DMS153 treated with DMSO at 0.1 percent for 48 hours (cell line): ENCODE results near the gene MAP1LC3C.

Source experiments
- DNase-seq: peaks from one replicate; lab custom pipeline; 2025; ENCODE audit not compliant: unreplicated experiment; lab: John Stamatoyannopoulos, UW

The MAP1LC3C gene

DNA sequence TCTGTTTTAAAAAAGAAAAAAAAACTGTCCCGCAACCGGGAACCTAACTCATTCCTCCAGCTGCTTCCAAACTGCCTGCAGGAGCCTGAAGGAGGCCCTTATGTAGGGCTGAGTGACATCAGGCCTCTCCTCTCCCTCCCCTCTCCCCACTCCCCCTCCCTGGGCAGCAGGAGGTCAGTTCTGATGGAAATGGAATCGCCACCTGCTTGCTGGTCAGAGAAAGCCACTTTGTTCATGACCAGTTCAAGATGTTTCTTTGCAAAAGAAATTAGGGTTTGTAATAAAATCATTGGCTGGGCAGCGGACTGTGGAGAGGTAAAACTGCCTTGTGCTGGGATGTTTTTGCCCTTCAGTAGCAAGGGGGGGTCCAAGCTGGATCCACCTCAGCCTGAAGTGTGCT, at the start of gene MAP1LC3C:
Gene MAP1LC3C, minus strand, starts transcription at position 73 of the 400 bp plus-strand sequence. CDS start 90 bp downstream, outside the sequence.
- DNase-seq, result no peak

- no peak for DNase-seq
Observed at GRCh38 chr1:242043165-242043564, 44.3 kb upstream of the MAP1LC3C start.

- DNase-seq, result no peak
Observed at GRCh38 chr1:242034392-242034791, 35.5 kb upstream of the MAP1LC3C start.

GRCh38 chr1:242033447-242033846, 34.5 kb upstream of the MAP1LC3C start:
- no peak for DNase-seq

DNA sequence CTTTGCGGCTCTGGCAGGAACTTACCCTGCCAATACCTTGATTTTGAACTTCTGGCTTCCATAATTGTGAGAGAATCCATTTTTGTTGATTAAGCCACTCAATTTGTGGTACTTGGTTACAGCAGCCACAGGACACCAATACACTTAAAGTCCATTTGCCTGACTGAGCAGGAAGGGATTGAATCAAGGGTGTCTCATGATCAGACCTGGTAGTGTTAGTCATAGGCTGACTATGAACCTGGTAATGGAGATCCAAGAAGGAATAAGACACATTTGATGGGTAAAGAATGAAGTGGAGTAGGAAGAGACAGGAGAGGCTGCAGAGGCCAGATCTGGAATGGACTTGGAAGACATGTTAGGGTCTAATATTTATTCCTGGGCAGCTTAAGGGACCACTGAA, 31.2 kb upstream of the MAP1LC3C start:
- no peak for DNase-seq

DNA sequence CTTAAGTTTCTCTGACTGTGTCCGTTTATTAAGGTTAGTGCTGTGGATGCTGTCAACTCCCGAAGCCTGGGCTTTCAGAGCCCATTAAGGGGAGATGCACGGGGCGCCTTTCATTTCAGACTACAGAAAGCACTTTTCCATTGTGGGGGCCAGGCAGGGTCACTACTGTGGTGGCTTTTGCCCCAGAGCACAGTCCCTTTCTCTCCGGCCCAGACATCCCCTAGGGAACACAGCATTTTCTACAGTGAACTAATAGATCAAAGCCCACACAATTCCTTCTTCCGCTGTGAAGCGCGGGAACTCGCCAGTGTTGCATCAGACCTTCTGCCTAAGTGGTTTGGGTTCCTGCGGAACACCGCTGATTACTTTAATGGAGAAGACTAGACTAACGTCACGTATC, 26.8 kb upstream of the MAP1LC3C start:
- DNase-seq, result no peak

DNA sequence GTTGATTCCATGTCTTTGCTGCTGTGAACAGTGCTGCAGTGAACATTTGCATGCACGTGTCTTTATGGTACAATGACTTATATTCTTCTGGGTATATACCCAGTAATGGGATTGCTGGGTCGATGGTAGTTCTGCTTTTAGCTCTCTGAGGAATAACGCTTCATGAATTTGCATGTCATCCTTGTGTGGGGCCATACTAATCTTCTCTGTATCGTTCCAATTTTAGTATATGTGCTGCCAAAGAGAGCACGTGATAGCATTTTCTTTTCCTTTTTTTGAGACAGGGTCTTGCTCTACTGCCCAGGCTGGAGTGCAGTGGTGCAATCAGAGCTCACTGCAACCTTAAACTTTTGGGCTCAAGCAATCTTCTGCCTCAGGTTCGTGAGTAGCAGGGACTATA, 24.9 kb upstream of the MAP1LC3C start:
- no peak for DNase-seq

- no peak for DNase-seq
Observed at GRCh38 chr1:242019018-242019417, 20.1 kb upstream of the MAP1LC3C start.

DNA sequence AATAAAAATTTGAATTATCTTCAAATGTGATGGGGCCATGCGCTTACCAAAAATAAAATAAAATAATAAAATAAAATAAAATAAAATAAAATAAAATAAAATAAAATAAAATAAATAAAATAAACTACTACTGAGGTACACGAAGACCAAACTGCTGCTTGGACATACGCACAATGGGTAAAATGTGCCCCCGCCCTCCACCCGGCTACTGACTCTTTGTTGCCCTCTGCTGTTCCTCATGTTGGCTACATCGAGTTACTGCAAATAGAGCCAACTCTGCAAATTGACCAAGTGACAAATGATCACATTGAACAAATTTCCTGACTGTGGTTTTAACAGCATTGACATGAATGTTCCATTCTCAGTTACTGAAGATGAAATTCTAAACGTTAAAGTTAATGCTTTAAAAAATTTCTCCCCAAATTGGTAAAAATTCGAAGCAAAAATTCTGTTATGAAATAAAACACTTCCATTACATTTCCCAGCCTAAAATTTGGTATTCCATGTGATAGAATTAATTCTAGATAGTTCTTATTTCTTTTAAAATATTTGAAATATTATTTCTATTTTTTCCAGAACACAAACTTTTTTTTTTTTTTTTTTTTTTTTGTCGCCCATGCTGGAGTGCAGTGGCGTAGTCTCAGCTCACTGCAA, 18.8 kb upstream of the MAP1LC3C start:
- DNase-seq, result peak; percentile 32

- DNase-seq, result no peak
Observed at GRCh38 chr1:242016479-242016878, 17.6 kb upstream of the MAP1LC3C start.

DNA sequence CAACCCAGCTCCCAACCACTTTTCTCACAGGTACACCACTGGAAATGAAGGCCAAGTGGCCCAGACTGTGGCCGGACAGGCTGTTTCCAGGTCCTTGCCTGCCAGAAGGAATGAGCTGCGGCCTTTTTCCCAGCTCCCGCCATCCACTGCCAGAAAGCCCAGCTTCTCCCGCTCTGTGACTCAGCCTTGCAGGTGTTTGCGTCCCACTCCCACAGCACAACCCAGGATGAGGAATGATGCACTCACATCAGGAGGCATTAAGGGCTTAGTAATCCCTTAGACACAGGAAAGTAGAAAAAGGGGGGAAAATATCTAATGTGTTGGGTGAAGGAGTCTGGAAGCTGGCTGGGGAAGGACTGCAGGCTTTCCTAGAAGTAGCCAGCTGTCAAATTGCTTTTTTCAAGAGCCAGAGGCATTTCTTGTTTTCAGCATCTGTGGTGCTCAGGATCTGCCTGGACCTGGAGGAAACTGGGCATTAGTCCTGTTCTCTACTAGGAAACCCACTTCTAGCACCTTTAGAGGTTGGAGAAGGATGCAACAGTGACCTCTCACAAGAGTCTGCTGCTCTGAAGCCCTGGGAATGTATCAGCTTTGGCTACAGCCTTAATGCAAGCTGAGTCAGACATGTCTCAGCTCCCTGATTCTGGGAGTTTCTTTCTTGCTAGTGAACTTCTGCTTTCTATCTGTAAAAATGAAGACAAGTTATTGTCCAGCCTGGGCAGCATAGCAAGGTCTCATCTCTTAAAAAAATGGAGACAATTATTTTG, 13.2 kb upstream of the MAP1LC3C start:
- DNase-seq, result no peak

DNA sequence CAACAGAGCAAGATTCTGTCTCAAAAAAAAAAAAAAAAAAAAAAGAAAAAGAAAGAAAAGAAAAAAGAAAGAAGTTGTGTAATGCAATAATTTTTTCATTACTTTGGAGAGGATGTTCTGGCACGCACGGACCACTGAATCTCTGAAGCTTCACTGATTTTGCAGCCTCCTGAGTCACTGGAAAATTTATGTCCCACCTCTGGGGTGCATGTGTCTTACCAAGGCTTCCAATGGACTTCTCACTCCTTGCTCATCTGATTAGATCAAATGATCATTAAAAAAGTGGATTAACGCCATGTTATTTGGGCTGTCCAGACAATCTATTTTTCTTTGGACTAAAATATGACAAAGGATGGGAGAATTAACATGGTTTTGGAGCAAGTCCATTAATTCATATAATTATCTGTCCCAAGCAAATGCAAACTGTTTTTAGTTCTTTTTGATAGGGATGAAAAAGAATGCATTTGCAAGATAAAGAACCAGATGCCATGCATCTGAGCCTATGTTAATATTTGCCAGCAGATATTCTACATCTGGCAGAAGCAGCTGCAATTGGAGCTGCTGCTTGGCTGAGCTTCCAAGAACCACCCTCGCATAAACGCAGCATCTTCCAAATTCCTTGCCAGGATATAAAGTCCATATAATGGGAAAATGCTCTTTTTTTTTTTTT, 10.1 kb upstream of the MAP1LC3C start:
- DNase-seq, result no peak

GRCh38 chr1:242006976-242007375, 8.1 kb upstream of the MAP1LC3C start:
- no peak for DNase-seq

DNA sequence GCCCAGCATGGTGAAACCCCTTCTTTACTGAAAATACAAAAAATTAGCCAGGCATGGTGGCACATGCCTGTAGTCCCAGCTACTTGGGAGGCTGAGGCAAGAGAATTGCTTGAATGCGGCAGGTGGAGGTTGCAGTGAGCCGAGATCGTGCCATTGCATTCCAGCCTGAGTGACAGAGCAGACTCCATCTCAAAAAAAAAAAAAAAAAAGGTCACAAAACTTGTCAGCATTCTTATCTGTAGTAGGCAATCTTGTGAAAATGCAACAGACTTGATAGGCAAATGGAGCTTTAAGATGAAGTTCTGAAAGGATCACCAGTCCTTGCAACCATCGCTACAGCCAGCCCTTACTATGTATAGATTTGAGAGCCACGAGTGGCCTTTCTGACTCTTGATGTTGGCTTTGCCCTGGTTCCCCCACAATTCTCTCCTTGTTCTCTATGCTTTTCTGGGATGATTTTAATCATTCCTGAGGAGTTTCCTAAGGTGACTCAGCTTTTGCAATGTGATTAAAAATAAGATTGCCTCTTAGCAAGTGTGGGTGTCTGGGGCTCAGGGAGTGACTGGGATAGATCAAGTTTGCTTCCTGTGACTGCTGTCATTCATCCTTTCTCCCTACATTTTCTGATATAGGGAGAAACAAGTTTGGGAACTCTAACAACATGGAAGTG, 7.1 kb upstream of the MAP1LC3C start:
- DNase-seq, result no peak

- DNase-seq, result no peak
Observed at GRCh38 chr1:242004751-242005495, 6.0 kb upstream of the MAP1LC3C start.

- no peak for DNase-seq
Observed at GRCh38 chr1:242002510-242002909, 3.6 kb upstream of the MAP1LC3C start.

DNA sequence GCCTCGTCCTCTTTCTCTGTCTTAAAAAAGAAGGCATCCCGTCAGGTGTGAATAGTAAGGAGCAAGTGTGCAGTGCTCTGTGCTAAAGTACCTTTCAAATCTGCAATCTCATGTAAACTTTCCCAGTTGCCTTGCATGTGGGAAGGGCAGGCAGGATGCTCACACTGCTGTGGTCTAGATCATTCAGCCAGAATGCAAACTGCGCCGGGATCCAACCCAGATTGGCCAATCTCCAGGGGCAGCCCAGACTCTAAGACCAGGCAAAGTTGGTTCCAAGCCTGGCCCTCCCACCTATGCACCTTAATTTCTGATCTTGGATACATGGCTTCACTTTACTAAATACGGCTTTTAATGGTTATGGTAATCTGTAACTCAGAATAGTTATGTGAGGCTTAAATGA, 3.2 kb upstream of the MAP1LC3C start:
- DNase-seq, result no peak

GRCh38 chr1:242000434-242000833, 1.5 kb upstream of the MAP1LC3C start:
- no peak for DNase-seq

DNA sequence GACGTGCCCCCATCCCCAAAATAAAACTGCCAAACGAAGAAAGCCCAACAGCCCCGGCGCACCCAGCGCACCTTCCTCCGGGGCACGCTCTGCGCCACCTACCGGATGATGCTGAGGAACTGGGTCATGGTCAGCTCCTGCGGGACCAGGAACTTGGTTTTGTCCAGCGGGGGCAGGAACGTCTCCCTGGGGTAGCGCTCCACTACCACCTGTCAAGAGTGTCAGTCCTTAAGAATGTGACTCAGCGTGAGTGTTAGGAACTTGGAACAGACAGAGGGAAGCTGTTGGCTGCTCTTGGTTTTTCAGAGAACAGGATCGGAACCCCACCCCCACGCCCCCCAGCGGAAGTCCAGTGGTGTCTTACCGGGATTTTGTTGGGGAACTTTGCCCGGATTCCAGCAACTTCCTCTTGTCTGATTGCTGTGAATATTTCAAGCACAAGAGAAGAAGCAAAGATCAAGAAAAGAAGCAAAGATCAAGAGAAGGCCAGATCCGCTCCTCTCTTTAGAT, 431 bp downstream of the MAP1LC3C start:
- DNase-seq, result no peak

DNA sequence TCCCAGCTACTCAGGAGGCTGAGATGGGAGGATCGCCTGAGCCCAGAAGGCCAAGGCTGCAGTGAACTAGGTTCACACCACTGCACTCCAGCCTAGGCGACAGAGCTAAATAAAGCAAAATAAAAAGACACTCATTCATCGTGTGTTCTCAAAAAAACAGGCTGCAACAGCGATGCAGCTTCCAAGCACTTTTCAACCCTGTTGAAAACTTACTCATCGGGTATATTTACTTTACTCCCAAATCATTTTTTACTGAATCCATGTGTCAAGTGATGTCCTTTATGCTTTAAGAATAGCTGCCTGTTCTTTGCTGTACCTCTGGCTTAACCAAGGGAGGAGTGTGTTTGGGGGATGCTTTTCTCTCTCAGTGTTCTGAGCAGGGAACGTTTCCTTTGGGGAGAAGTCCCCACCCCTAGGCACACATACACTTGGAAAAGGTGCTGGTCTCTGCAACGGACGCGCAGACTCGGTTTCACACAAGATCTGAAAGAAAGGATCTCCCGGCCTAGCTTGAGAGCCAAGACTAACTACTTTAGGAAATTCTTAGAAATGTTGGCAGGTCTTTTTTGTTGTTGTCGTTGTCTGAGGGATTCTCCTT, 1.4 kb downstream of the MAP1LC3C start:
- DNase-seq, result no peak
